ENCODE data around the gene RPS19.

The RPS19 gene

DNA sequence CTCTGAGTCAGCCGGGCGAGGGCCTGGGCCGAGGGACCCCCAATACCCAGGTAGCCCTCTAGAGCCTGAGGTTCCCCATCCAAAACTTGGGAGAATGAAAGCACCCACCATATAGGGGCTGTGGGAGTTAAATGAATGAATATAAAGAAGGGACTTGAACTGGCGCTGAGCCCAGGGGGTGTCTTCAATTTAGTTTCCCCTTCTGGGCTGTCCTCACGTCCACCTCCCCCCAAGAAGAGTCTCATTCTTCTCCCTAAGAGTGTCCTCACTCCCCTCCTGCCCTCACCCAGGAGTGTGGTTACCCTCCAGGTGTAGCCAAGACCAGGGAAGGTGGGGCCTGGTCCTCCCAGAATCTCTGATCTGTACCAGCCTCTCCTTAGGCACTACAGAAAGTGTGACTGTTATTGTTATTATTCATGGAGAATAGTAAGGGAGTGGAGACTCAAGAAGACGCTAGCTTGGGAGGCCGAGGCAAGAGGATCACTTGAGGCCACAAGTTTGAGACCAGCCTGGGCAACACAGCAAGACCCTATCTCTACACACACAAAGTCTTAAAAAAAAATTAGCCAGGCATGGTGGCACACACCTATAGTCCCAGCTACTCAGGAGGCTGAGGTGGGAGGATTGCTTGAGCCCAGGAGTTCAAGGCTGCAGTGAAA is 19.7 kb downstream of the RPS19 start:
- Histone ChIP-seq H3K27ac (ENCODE audit: low read depth, low read length, severe bottlenecking) (no peak overlapping the region), H3K36me3 (ENCODE audit: control insufficient read depth, insufficient read depth, low read length) (no peaks in the 10 kb centered on the region), H3K9me3 (ENCODE audit: control insufficient read depth, low read length) (no peaks in the 10 kb centered on the region), H3K4me1 (ENCODE audit: control insufficient read depth, insufficient read depth, low read length, poor library complexity, severe bottlenecking) (no peaks in the 10 kb centered on the region), H3K4me3 (ENCODE audit: extremely low read depth, insufficient read depth, low read length, poor library complexity, severe bottlenecking) (no peak overlapping the region)
- WGBS, 2 experiments (ENCODE audit: insufficient coverage in 2 of 2) = 60 to 100% methylated on average over 1 to 2 of the region's 7 CpGs

DNA sequence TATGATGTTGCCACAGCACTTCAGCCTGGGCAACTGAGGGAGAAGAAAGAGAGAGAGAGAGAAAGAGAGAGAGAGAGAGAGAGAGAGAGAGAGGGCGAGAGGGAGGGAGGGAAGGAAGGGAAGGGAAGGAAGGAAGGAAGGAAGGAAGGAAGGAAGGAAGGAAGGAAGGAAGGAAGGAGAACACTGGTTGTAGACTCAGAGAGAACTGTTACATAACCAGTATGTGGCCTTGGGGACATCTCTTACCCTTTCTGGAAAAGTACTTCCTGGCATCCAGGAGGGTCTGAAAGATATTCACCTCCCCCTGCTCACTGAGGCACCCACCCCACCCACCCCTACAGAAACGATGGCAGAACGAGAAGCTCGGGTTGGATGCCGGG is 20.3 kb downstream of the RPS19 start:
- no peak overlapping the region for H3K4me3 ChIP-seq (ENCODE audit: extremely low read depth, insufficient read depth, low read length, poor library complexity, severe bottlenecking)
- H3K9me3 ChIP-seq (ENCODE audit: control insufficient read depth, low read length) = no peaks in the 10 kb centered on the region
- WGBS, 2 experiments (ENCODE audit: insufficient coverage in 2 of 2) = 80% methylated on average over 2 of the region's 5 CpGs; no CpG with 5 or more reads in 1 of the 2 experiments
- no peaks in the 10 kb centered on the region for H3K4me1 ChIP-seq (ENCODE audit: control insufficient read depth, insufficient read depth, low read length, poor library complexity, severe bottlenecking)
- H3K27ac ChIP-seq (ENCODE audit: low read depth, low read length, severe bottlenecking) = no peak overlapping the region
- H3K36me3 ChIP-seq (ENCODE audit: control insufficient read depth, insufficient read depth, low read length) = no peaks in the 10 kb centered on the region

DNA sequence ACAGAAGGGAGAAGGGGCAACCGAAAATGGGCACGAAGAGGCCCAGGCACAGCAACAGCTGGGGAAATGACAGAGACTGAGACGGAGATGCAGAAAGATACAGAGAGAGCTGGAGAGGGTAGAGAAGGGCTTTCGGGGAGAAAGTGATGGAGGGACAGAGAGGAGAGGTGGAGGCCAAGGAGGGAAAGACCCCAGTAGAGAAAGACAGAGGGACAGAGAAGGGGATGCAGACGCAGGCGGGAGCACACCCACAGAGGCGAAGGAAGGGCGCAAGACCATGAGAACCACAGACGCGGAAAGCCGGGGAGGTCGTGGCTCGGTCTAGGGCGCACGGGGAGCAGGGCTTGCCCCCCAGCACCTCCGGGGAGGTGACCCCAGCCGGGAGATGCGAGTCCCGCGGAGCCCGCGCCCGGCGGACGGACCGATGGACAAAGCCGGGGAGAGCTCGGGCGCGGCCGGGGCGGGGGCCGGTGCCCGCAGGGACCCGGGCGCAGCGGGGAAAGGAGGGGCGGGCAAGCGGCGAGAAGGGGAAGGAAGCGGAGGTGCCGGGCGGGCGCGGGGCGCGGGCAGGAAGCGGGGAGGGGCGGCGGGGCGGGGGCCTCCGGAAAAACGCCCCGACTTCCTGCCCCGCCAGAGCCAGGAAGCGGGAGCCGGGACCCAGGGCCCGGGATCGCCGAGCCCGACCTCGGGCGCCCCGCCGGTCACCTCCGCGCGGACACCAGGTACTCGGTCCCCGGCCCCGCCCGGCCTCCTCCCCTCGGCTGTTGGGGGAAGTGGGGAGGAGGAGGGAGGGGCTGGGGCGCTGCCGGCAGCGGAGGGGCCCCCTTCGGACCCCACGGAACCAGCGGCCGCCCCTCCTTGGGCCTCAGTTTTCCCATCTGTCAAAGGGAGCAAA is 22.8 kb downstream of the RPS19 start, which contains the start of gene ARHGEF1:
Gene ARHGEF1 (plus strand): TSS at position 617 of the 895 bp plus-strand sequence. CDS start 4,899 bp downstream, outside the sequence.
- Histone ChIP-seq H3K4me3 (ENCODE audit: extremely low read depth, insufficient read depth, low read length, poor library complexity, severe bottlenecking) (peak within 1 kb of the TSS; percentile 90), H3K27ac (ENCODE audit: low read depth, low read length, severe bottlenecking) (peak within 1 kb of the TSS; percentile 56), H3K4me1 (ENCODE audit: control insufficient read depth, insufficient read depth, low read length, poor library complexity, severe bottlenecking) (peaks cover 19% of the 10 kb centered on the region), H3K9me3 (ENCODE audit: control insufficient read depth, low read length) (no peaks in the 10 kb centered on the region), H3K36me3 (ENCODE audit: control insufficient read depth, insufficient read depth, low read length) (no peaks in the 10 kb centered on the region)
- 2 to 6% methylated on average over 46 to 61 of the region's 80 CpGs for WGBS, 2 experiments (ENCODE audit: insufficient coverage in 2 of 2)

DNA sequence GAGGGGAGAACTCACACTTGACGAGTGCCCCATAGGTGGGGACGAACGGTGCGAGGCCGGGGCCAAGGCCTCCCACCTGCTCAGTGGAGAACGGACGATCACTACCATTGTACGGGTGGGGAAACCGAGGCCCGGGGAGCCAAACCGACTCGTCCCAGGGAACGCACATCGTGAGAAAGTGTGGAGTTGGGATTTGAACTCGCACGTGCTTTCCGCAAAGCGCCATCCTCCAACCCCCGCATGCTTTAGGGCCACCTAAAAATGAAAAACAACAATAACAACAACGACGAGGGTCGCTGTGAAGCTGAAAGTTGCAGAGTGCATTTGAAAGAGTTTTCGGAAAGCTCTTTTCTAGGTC is 23.4 kb downstream of the RPS19 start:
- peaks cover 4% of the 10 kb centered on the region for H3K36me3 ChIP-seq (ENCODE audit: control insufficient read depth, insufficient read depth, low read length)
- WGBS, 2 experiments (ENCODE audit: insufficient coverage in 2 of 2) = 0 to 1% methylated on average over 10 to 23 of the region's 23 CpGs
- no peak overlapping the region for H3K27ac ChIP-seq (ENCODE audit: low read depth, low read length, severe bottlenecking)
- H3K4me1 ChIP-seq (ENCODE audit: control insufficient read depth, insufficient read depth, low read length, poor library complexity, severe bottlenecking) = peaks cover 22% of the 10 kb centered on the region
- no peaks in the 10 kb centered on the region for H3K9me3 ChIP-seq (ENCODE audit: control insufficient read depth, low read length)
- peak overlapping the region; percentile 90 for H3K4me3 ChIP-seq (ENCODE audit: extremely low read depth, insufficient read depth, low read length, poor library complexity, severe bottlenecking)

DNA sequence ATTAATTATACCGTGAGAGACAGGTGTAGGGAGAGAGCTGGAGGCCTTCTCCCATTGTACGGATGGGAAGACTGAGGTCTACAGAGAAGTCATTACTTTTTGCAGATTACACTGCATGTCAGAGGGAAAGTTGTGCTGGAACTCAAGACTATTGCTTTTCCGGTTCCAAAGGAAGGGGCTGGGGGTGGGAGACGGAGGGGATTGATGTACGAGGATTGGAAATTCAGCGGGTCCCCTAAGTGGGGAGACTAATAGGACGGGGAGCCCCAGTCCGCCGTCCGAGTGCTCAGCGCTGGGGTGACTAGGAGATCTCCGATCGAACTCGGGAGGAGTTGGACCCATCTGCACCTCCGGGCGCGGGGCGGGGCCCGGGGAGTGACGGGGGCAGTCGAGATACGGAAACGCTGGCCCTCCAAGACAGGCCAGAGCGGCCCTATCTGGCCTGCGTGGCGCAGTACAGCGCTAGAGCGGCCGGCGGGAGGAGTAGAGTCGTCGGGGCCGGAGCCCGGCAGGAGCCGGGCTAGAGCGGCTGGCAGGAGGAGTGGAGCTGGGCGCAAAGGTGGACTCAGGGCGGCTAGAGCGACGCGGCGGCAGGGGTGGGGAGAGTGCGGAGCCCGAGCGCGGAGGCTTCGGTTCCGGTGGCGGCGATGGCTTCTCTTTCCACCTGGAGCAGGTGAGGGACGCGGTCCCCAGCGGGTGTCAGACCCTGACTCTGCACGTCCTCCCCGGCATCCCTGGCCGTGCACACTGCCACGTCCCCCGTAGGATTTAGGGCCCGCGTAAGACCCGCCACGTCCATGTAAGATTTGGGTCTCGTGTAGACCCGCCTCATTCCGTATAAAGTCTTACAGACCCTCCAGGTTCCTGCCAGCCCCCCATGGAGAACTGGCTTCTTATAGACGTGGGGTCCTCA is 24.0 kb downstream of the RPS19 start:
- Histone ChIP-seq H3K9me3 (ENCODE audit: control insufficient read depth, low read length) (no peaks in the 10 kb centered on the region), H3K27ac (ENCODE audit: low read depth, low read length, severe bottlenecking) (peak overlapping the region; percentile 56), H3K4me1 (ENCODE audit: control insufficient read depth, insufficient read depth, low read length, poor library complexity, severe bottlenecking) (peaks cover 22% of the 10 kb centered on the region), H3K36me3 (ENCODE audit: control insufficient read depth, insufficient read depth, low read length) (peaks cover 7% of the 10 kb centered on the region), H3K4me3 (ENCODE audit: extremely low read depth, insufficient read depth, low read length, poor library complexity, severe bottlenecking) (peak overlapping the region; percentile 90)
- WGBS, 2 experiments (ENCODE audit: insufficient coverage in 2 of 2) = 0% methylated on average over 60 to 61 of the region's 66 CpGs

DNA sequence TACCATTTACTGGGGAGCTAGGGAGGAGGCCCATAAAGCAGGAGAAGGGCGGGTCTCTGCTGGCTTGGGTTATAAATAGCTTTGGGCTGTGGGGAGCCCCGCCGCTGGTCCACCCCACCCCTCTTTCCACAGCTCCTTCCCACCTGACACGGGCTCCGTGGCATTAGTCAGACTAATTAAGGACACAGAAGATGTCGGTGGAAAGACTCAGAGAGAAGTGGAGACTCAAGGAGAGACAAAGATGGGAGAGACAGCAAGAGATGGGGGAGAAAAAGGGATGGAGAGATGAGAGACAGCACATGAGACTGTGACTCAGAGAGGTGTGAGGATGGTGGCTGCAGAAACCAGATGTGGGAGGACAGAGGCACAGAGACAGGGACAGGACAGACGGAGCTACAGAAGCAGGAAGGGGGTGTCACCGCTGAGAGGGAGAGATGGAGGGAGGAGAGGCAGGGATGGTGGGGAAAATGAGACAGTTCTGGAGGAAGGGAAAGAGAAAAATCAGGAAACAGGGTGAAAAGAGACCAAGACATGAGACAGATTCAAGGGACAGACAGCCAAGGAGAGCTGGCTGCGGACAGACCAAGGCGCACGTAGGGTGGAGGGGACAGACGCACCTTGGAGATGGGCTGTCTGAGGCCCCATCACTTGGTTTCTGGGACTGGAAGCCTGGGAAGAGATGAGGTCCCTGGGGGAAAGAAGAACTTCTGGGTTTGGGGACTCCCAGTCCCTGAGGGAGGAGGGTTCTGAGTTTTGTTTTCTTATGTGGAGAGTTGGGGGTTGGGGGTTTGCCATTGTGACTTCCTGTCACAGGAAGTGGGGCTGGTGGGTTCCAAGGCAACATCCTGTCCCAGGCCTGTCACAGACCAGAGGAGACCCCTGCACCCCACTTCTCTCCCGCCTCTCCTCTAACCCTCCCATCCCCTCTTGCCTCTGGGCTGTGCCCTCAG is 27.0 kb downstream of the RPS19 start:
- H3K36me3 ChIP-seq (ENCODE audit: control insufficient read depth, insufficient read depth, low read length) = peaks cover 31% of the 10 kb centered on the region
- peaks cover 22% of the 10 kb centered on the region for H3K4me1 ChIP-seq (ENCODE audit: control insufficient read depth, insufficient read depth, low read length, poor library complexity, severe bottlenecking)
- 67 to 80% methylated on average over 6 to 10 of the region's 13 CpGs for WGBS, 2 experiments (ENCODE audit: insufficient coverage in 2 of 2)
- no peak overlapping the region for H3K27ac ChIP-seq (ENCODE audit: low read depth, low read length, severe bottlenecking)
- H3K9me3 ChIP-seq (ENCODE audit: control insufficient read depth, low read length) = no peaks in the 10 kb centered on the region
- no peak overlapping the region for H3K4me3 ChIP-seq (ENCODE audit: extremely low read depth, insufficient read depth, low read length, poor library complexity, severe bottlenecking)

DNA sequence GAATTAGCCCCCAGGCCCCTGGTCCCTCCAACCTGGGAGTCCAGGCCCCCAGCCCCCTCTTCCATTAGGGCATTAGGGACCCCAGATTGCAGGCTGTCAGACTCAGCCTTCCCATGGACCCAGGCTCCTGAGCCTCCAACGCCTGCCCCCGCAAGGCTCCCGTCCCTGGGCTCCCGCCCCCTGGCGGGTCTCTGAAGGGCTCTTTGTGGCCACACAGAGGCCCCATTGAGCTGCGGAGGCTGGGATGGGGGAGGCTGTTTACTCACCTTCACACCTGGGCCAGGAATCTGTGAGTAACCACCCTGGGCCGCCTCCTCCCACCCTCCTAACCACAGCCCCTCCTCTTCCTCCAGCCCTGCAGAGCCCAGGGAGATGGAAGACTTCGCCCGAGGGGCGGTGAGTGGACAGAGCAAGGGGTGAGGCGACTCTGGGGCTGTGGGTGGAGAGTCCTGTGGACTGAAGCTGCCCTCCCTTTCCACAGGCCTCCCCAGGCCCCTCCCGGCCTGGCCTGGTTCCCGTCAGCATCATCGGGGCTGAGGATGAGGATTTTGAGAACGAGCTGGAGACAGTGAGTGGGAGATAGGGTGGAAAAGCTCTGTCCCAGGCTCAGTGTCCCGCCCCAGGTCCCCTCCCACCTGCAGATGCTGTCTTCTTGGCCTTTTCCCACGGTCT is 27.8 kb downstream of the RPS19 start:
- Histone ChIP-seq H3K36me3 (ENCODE audit: control insufficient read depth, insufficient read depth, low read length) (peaks cover 39% of the 10 kb centered on the region), H3K4me1 (ENCODE audit: control insufficient read depth, insufficient read depth, low read length, poor library complexity, severe bottlenecking) (peaks cover 22% of the 10 kb centered on the region), H3K27ac (ENCODE audit: low read depth, low read length, severe bottlenecking) (no peak overlapping the region), H3K4me3 (ENCODE audit: extremely low read depth, insufficient read depth, low read length, poor library complexity, severe bottlenecking) (no peak overlapping the region), H3K9me3 (ENCODE audit: control insufficient read depth, low read length) (no peaks in the 10 kb centered on the region)
- WGBS, 2 experiments (ENCODE audit: insufficient coverage in 2 of 2) = 52 to 62% methylated on average over 2 to 9 of the region's 17 CpGs

DNA sequence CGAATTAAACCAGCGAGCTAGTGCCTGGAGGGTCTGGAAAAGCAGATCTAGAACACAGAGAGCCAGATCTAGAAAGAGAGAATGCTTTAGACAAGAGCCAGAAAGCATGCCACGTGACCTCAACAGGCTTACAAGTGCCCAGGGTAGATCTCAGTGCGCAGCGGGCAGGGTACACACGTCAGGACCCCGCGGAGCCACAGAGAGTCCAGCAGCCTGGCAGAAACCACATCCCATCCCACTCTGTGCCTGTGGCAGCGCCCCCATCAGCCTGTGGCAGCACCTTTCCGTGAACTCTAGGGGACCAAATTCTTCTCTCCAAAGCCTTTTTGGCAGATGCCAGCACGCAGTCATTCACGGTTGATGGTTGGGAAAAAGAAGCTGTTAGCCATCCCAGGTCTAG is 28.9 kb downstream of the RPS19 start:
- Histone ChIP-seq H3K36me3 (ENCODE audit: control insufficient read depth, insufficient read depth, low read length) (peaks cover 42% of the 10 kb centered on the region), H3K27ac (ENCODE audit: low read depth, low read length, severe bottlenecking) (no peak overlapping the region), H3K9me3 (ENCODE audit: control insufficient read depth, low read length) (no peaks in the 10 kb centered on the region), H3K4me1 (ENCODE audit: control insufficient read depth, insufficient read depth, low read length, poor library complexity, severe bottlenecking) (peaks cover 22% of the 10 kb centered on the region), H3K4me3 (ENCODE audit: extremely low read depth, insufficient read depth, low read length, poor library complexity, severe bottlenecking) (no peak overlapping the region)
- 95 to 99% methylated on average over 6 to 9 of the region's 12 CpGs for WGBS, 2 experiments (ENCODE audit: insufficient coverage in 2 of 2)

DNA sequence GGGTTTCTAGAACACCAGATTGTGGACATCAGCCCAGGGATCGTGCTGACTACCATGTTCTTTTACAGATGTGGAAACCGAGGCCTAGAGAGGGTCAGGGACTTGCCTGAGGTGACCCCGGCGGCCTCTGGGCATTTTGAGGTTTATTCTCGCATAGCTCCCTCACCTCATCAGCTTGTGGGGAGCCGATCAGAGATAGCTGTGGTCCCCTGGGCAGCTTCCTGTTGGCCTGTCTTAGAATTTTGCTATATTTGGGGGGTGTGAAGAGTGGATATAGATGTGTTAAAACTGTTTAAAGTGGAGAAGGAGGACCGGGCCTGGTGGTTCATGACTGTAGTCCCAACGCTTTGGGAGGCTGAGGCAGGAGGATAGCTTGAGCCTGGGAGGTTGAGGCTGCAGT is 29.8 kb downstream of the RPS19 start:
- Histone ChIP-seq H3K27ac (ENCODE audit: low read depth, low read length, severe bottlenecking) (no peak overlapping the region), H3K4me3 (ENCODE audit: extremely low read depth, insufficient read depth, low read length, poor library complexity, severe bottlenecking) (no peak overlapping the region), H3K9me3 (ENCODE audit: control insufficient read depth, low read length) (no peaks in the 10 kb centered on the region), H3K36me3 (ENCODE audit: control insufficient read depth, insufficient read depth, low read length) (peaks cover 47% of the 10 kb centered on the region), H3K4me1 (ENCODE audit: control insufficient read depth, insufficient read depth, low read length, poor library complexity, severe bottlenecking) (peaks cover 22% of the 10 kb centered on the region)
- 94 to 98% methylated on average over 6 of the region's 8 CpGs for WGBS, 2 experiments (ENCODE audit: insufficient coverage in 2 of 2)
